Esophagus squamous epithelium (tissue), 5 donors: ENCODE results near the gene NVL. TPM values are rescaled to one million over a fixed set of nuclear protein-coding genes. Genes with fewer than 3 reads are reported as not detected.

Source experiments
- DNase-seq: peaks from one replicate; lab custom pipeline; 2025; lab: John Stamatoyannopoulos, UW
- H3K27ac ChIP-seq, 4 donors: fragments of 200-600 bp; sonication (generic); one replicate each; pipeline ENCODE4 v1.5.1; 2016 to 2019; ENCODE audit warnings: mild to moderate bottlenecking in 1 of 4
- H3K27me3 ChIP-seq, 4 donors: fragments of 200-600 bp; sonication (generic); 1 replicate in 3 of 4; 2 replicates in 1 of 4; pipeline versions ENCODE4 v1.5.1 to v1.6.0; 2017 to 2021; ENCODE audit warnings: antibody characterized with exemption in 1 of 4
- H3K36me3 ChIP-seq, 3 donors: fragments of 200-600 bp; sonication (generic); one replicate each; pipeline ENCODE4 v1.5.1; 2016 to 2019
- H3K4me1 ChIP-seq, 3 donors: fragments of 200-600 bp; sonication (generic); one replicate each; pipeline ENCODE4 v1.5.1; 2017 to 2019
- H3K4me3 ChIP-seq, 4 donors: fragments of 200-600 bp; sonication (generic); 1 replicate in 3 of 4; 2 replicates in 1 of 4; pipeline ENCODE4 v1.5.1; 2016 to 2019; ENCODE audit warnings: mild to moderate bottlenecking in 2 of 4, moderate library complexity in 1 of 4
- H3K9me3 ChIP-seq, 3 donors: fragments of 200-600 bp; sonication (generic); one replicate each; pipeline ENCODE4 v1.5.1; 2016 to 2019
- CTCF ChIP-seq, 6 experiments: fragments of 450-650 bp in 4 of 6; fragments of 200-600 bp in 2 of 6; sonication (generic) in 2 of 6; IDR thresholded peaks; one replicate each; pipeline ENCODE4 v1.5.1; 2016 to 2019; ENCODE audit warnings: antibody characterized with exemption in 6 of 6, mild to moderate bottlenecking in 4 of 6, moderate library complexity in 4 of 6
- POLR2A ChIP-seq, 4 donors: fragments of 450-650 bp; IDR thresholded peaks; one replicate each; pipeline ENCODE4 v1.6.1; 2017; ENCODE audit warnings: antibody characterized with exemption in 4 of 4, mild to moderate bottlenecking in 4 of 4, moderate library complexity in 3 of 4
- WGBS, 2 donors: methylation state at CpG; one replicate each; pipeline ENCODE4 v1.1.5; 2018; 5-methylcytosine and 5-hydroxymethylcytosine counted together
- intact Hi-C: fragments of 100-400 bp; cut with DNase I; formaldehyde crosslinking; loops from one replicate; pipeline ENCODE4 v1.15.0; 2022
- total RNA-seq, 4 donors: library from RNA; depleted of rRNA; stranded (reverse); fragments of >200 nt; gene quantifications; one replicate each; pipeline ENCODE4 v1.1.0, GENCODE V29; 2016
- donor health status: DM: yes; HTN: yes; CAD: no.

NVL gene
- total RNA-seq, 4 donors from 2014 or later: 10.5 to 27.7 (median 22.0) TPM

GRCh38 chr1:224182057-224182865 lies 147.7 kb downstream of the NVL start:
- no peaks in the 10 kb centered on the region for H3K27me3 ChIP-seq
- peak overlapping the region; percentile 83 to 100 (median 95) for H3K4me3 ChIP-seq
- H3K9me3 ChIP-seq: no peaks in the 10 kb centered on the region
- no peak for DNase-seq
- intact Hi-C loops: no loop called here
- WGBS, 2 donors: 35% methylated on average over 21 to 22 of the region's 22 CpGs
- H3K27ac ChIP-seq: peak overlapping the region; percentile 89 to 99 (median 98)
- H3K36me3 ChIP-seq: no peaks in the 10 kb centered on the region
- H3K4me1 ChIP-seq: peaks cover 22 to 81% (median 33%) of the 10 kb centered on the region in 3 donors
- no peak for TF ChIP-seq POLR2A (IDR thresholded peaks at IDR 0.05)
- TF ChIP-seq CTCF (IDR thresholded peaks at IDR 0.05): no peak

GRCh38 chr1:224181453-224181810 lies 148.5 kb downstream of the NVL start:
- intact Hi-C loops: no loop called here
- H3K4me3 ChIP-seq: no peak overlapping the region

GRCh38 chr1:224180783-224181452 lies 149.1 kb downstream of the NVL start:
- H3K27me3 ChIP-seq: no peaks in the 10 kb centered on the region
- peak overlapping the region; percentile 25 to 98 (median 93) for H3K27ac ChIP-seq
- DNase-seq: no peak
- no peak for TF ChIP-seq POLR2A (IDR thresholded peaks at IDR 0.05)
- TF ChIP-seq CTCF (IDR thresholded peaks at IDR 0.05): no peak
- intact Hi-C loops: no loop called here
- H3K4me3 ChIP-seq: no peak overlapping the region
- no peaks in the 10 kb centered on the region for H3K9me3 ChIP-seq
- 44 to 72% methylated on average over 11 of the region's 11 CpGs for WGBS, 2 donors
- peaks cover 21 to 72% (median 24%) of the 10 kb centered on the region in 3 donors for H3K4me1 ChIP-seq
- H3K36me3 ChIP-seq: no peaks in the 10 kb centered on the region

More at GRCh38 chr1:224181453-224181810, 148.5 kb downstream of the NVL start:
- TF ChIP-seq CTCF (IDR thresholded peaks at IDR 0.05): no peak
- Histone ChIP-seq H3K27me3 (no peaks in the 10 kb centered on the region), H3K9me3 (no peaks in the 10 kb centered on the region), H3K36me3 (no peaks in the 10 kb centered on the region), H3K27ac (peak overlapping the region; percentile 14 to 98 (median 93)), H3K4me1 (peaks cover 22 to 72% (median 29%) of the 10 kb centered on the region in 3 donors)
- 43 to 69% methylated on average over 2 to 3 of the region's 4 CpGs for WGBS, 2 donors
- no peak for DNase-seq

- WGBS, 2 donors: 40 to 47% methylated on average over 5 of the region's 5 CpGs
- no peak for DNase-seq
- peaks cover 13 to 66% (median 15%) of the 10 kb centered on the region in 3 donors for H3K4me1 ChIP-seq
- H3K27ac ChIP-seq: peak overlapping the region in 3 of 4 donors; percentile 28 to 97 (median 57)
- H3K4me3 ChIP-seq: no peak overlapping the region
- H3K36me3 ChIP-seq: no peaks in the 10 kb centered on the region
- no peaks in the 10 kb centered on the region for H3K27me3 ChIP-seq
- no peak for TF ChIP-seq CTCF (IDR thresholded peaks at IDR 0.05)
- no peak for TF ChIP-seq POLR2A (IDR thresholded peaks at IDR 0.05)
- H3K9me3 ChIP-seq: no peaks in the 10 kb centered on the region
- intact Hi-C loops: no loop called here
These were observed 151.1 kb downstream of the NVL start for GRCh38 chr1:224178894-224179293.
